Spleen (tissue), 11 donors: Measurements from ENCODE around the gene HNRNPDL. TPM values are rescaled to one million over a fixed set of nuclear protein-coding genes. Genes with fewer than 3 reads are reported as not detected.

Experiments
- DNase-seq: peaks from one replicate; pipeline ENCODE4 v3.0.0-alpha.2; 2020
- H3K27ac ChIP-seq, 8 donors: fragments of 200-600 bp; sonication (generic) in 7 of 8; 1 replicate in 4 of 8; 2 replicates in 4 of 8; pipeline versions ENCODE4 v1.5.0 to v1.8.0; 2016 to 2021; ENCODE audit warnings: inconsistent platforms in 4 of 8, mild to moderate bottlenecking in 4 of 8, moderate library complexity in 1 of 8
- H3K27me3 ChIP-seq, 7 donors: fragments of 200-600 bp; sonication (generic) in 6 of 7; replicated peaks in 1 of 7; 1 replicate in 4 of 7; 2 replicates in 3 of 7; pipeline versions ENCODE4 v1.5.0 to v1.8.0; 2016 to 2021; ENCODE audit warnings: inconsistent platforms in 3 of 7, mild to moderate bottlenecking in 1 of 7
- H3K36me3 ChIP-seq, 6 donors: fragments of 200-600 bp; sonication (generic) in 5 of 6; 1 replicate in 4 of 6; 2 replicates in 2 of 6; pipeline versions ENCODE4 v1.5.0 to v1.8.0; 2016 to 2021; ENCODE audit warnings: inconsistent platforms in 2 of 6
- H3K4me1 ChIP-seq, 6 donors: fragments of 200-600 bp; sonication (generic) in 5 of 6; 1 replicate in 3 of 6; 2 replicates in 3 of 6; pipeline versions ENCODE4 v1.5.0 to v1.8.0; 2016 to 2021; ENCODE audit warnings: inconsistent platforms in 3 of 6
- H3K4me3 ChIP-seq, 8 donors: fragments of 200-600 bp; sonication (generic) in 7 of 8; 1 replicate in 4 of 8; 2 replicates in 4 of 8; pipeline versions ENCODE4 v1.5.0 to v1.8.0; 2016 to 2021; ENCODE audit warnings: inconsistent platforms in 4 of 8, mild to moderate bottlenecking in 4 of 8, moderate library complexity in 2 of 8
- H3K9me3 ChIP-seq, 8 donors: fragments of 200-600 bp; sonication (generic) in 7 of 8; 1 replicate in 4 of 8; 2 replicates in 4 of 8; pipeline versions ENCODE4 v1.5.0 to v1.8.0; 2016 to 2021; ENCODE audit warnings: inconsistent platforms in 4 of 8
- CTCF ChIP-seq, 11 experiments: fragments of 200-600 bp in 7 of 11; fragments of 450-650 bp in 4 of 11; sonication (generic) in 4 of 11; IDR thresholded peaks in 8 of 11; conservative IDR thresholded peaks in 3 of 11; 1 replicate in 7 of 11; 2 replicates in 4 of 11; pipeline versions ENCODE4 v1.4.0 to v1.8.0; 2016 to 2021; ENCODE audit warnings: antibody characterized with exemption in 11 of 11, inconsistent platforms in 4 of 11, mild to moderate bottlenecking in 1 of 11
- POLR2A ChIP-seq, 3 donors: fragments of 450-650 bp; IDR thresholded peaks; one replicate each; pipeline ENCODE4 v1.5.1; 2017; ENCODE audit warnings: antibody characterized with exemption in 3 of 3, mild to moderate bottlenecking in 1 of 3
- POLR2AphosphoS5 ChIP-seq, 3 donors: sonication (generic); formaldehyde crosslinking; IDR thresholded peaks; one replicate each; pipeline ENCODE4 v1.5.1; 2017; ENCODE audit warnings: antibody characterized with exemption in 3 of 3
- WGBS, 5 donors: extraction: QIAGEN DNeasy Blood & Tissue Kit in 3 of 5; methylation state at CpG; one replicate each; pipeline versions ENCODE4 v1.1.5 to v1.1.7; 2013 to 2018; 5-methylcytosine and 5-hydroxymethylcytosine counted together
- intact Hi-C: fragments of 100-400 bp; cut with DNase I; formaldehyde crosslinking; loops from one replicate; pipeline ENCODE4 v1.15.0; 2023; ENCODE audit warnings: low total_unique reads
- polyA plus RNA-seq, 3 donors: library from polyadenylated mRNA; stranded (reverse); fragments of 200-250 nt; gene quantifications; one replicate each; pipeline ENCODE4 v1.2.1, GENCODE V29; 2013
- total RNA-seq, 7 donors: library from RNA; depleted of rRNA in 3 of 7; stranded (reverse); fragments of >200 nt in 3 of 7; fragmentation: NEBNext Ultra II Directional in 4 of 7; extraction: Animal tissue kit (Norgen Biotek cat#: 25700) in 4 of 7; gene quantifications; one replicate each; pipeline versions ENCODE4 v1.1.0 to v1.2.1, GENCODE V29; 2016 to 2021
- donor health status: healthy with polysubstance abuse.
- donor health status: DM: no; HTN: no; CAD: no; lungs with moderate emphysema.
- donor health status: DM: no; HTN: no; CAD: no.
- donor health status: Bipolar disorder and iron deficiency.
- donor health status: healthy.
- donor health status: DM: no; HTN: no; CAD: no.
- donor health status: DM: yes; HTN: yes; CAD: no.

HNRNPDL gene
- total and polyA plus RNA-seq, 10 donors, result 164 to 229 (median 208) TPM

DNA sequence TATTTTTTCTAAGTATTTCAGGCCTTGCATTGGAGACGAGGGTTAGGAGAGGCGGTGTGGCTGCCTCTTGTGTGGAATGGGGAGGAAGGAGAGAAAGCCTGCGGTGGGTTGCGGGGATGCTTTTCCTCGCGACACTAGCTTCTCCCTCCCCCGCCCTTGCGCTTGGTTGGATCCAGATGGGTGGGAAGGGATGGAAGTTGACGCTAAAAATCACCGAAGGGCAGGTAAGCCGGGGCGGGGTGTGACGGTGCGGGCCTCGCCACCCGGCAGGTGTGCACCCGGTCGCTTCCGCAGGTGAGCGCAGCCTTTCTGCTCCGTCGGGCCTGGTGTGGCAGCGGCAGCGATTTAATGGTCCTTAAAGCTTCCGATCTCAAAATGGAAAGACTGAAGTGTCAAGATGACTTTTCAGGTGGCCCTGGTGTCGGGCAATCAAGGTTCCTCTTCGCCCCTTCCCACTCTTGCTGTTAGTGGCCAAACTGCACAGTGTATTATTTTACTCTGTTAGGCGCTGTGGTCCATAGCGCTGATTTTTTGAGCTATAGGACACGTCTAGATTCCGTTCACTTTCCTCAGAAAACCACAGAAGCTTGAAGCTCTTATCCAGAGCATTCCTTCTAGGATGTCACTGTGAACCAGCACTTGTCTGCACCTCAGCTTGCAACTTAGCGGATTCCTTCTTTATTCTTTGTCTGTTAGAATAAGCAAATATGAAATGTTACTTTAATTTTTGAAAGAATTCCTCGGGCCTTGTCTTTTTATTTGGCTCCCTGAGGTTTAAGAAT lies 893 bp upstream of the HNRNPDL start:
- Histone ChIP-seq H3K27me3 (no peaks in the 10 kb centered on the region), H3K4me1 (peaks cover 40 to 77% (median 59%) of the 10 kb centered on the region in 6 donors), H3K27ac (peak overlapping the region; percentile 97 to 100 (median 100)), H3K36me3 (peaks cover 0 to 37% (median 11%) of the 10 kb centered on the region in 6 donors), H3K9me3 (no peaks in the 10 kb centered on the region), H3K4me3 (peak overlapping the region; percentile 83 to 98 (median 95))
- no peak for TF ChIP-seq POLR2A (IDR thresholded peaks at IDR 0.05)
- TF ChIP-seq POLR2AphosphoS5 (IDR thresholded peaks at IDR 0.05), result no peak
- peak in 1 of 11 experiments; percentile 3 for TF ChIP-seq CTCF (IDR thresholded peaks at IDR 0.05 in 8 of 11, conservative IDR thresholded peaks at IDR 0.05 in 3 of 11)
- whole genome bisulfite sequencing, 5 donors, result 3 to 5% (median 4%) methylated on average over 33 of the region's 33 CpGs
- peak; percentile 90 for DNase-seq
- intact Hi-C loops, result no loop called here

DNA sequence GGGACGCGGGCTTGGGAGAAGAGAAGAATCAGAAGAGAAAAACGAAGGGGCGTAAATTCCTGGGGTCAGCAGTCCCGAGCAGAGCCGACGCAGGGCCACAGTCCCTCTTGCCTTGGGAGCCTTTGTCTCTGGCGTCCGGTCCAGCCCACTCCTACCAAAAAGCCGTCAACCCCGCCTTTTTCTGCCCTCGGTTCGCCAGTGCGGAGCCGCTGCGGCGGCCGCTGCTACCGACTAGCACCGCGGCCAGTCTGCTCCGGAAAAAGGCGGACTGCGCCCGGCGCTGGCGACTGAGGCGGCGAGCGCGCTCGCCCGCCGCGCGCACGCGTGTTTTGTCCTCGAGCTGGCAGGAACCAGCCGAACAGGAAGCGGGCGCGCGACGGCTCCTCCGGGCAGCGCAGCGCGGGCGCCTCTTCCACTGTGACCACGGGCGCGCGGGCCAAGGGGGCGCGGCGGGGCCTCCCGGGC lies 502 bp downstream of the HNRNPDL start:
- Histone ChIP-seq H3K27me3 (no peaks in the 10 kb centered on the region), H3K4me1 (peaks cover 41 to 77% (median 61%) of the 10 kb centered on the region in 6 donors), H3K9me3 (no peaks in the 10 kb centered on the region), H3K27ac (peak overlapping the region; percentile 97 to 100 (median 100)), H3K36me3 (peaks cover 0 to 39% (median 25%) of the 10 kb centered on the region in 6 donors), H3K4me3 (peak overlapping the region; percentile 83 to 98 (median 95))
- WGBS, 5 donors, result 0 to 1% (median 0%) methylated on average over 39 to 58 of the region's 58 CpGs
- intact Hi-C loops, result loop anchor here (5.0 kb wide), 1 partner anchor 57 kb away; the partner anchor contains the start of gene HNRNPD
- TF ChIP-seq POLR2A (IDR thresholded peaks at IDR 0.05), result peak; percentile 7 to 48 (median 10)
- TF ChIP-seq POLR2AphosphoS5 (IDR thresholded peaks at IDR 0.05), result no peak
- TF ChIP-seq CTCF (IDR thresholded peaks at IDR 0.05 in 8 of 11, conservative IDR thresholded peaks at IDR 0.05 in 3 of 11), result peak in 7 of 11 experiments; percentile 1 to 61 (median 42)
- DNase-seq, result peak; percentile 98

DNA sequence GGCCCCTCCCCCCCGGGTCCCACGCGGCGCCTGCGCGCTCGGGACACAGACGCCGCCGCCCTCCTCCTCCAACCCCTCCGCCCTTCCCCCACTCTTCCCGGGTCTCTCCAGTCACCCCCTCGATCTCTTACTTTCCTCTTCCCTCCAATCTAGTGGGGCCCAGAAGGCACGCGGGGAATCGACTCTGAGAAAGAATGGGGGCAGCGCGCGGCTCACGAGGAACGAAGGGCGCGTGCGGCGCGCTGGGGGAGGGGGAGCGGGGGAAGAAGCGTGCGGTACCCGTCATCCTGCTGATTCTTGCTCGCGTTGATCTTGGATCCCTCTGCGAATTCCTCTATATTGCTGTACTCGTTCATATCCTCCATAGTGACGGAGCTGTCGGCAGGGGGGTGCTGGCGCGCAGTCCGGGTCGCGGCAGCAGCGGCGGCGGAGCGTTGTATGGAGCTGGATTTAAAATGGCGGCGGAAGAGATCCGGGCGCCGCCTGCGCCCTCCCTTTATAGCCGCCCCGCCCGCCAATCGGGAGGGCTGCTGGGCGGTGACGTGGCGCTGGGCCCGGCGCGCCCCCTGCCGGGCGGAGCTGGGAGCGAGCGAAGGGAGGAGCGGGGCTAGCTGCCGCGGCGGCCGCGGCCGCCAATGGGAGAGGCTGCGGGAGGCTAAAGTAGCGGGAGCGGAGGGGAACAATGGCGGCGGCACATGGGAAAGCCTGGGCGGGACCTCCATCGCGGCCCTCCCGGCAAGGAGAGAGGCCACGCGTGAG lies 1.1 kb downstream of the HNRNPDL start:
- H3K4me3 ChIP-seq, result peak overlapping the region; percentile 83 to 98 (median 95)
- DNase-seq, result peak; percentile 97
- H3K27me3 ChIP-seq, result no peaks in the 10 kb centered on the region
- H3K9me3 ChIP-seq, result no peaks in the 10 kb centered on the region
- peaks cover 41 to 77% (median 60%) of the 10 kb centered on the region in 6 donors for H3K4me1 ChIP-seq
- H3K36me3 ChIP-seq, result peaks cover 0 to 40% (median 31%) of the 10 kb centered on the region in 6 donors
- intact Hi-C loops, result loop anchor here (5.0 kb wide), 1 partner anchor 57 kb away; the partner anchor contains the start of gene HNRNPD
- WGBS, 5 donors, result 0 to 1% (median 0%) methylated on average over 58 to 83 of the region's 83 CpGs
- TF ChIP-seq POLR2A (IDR thresholded peaks at IDR 0.05), result peak in 2 of 3 donors; percentile 21 to 51
- TF ChIP-seq CTCF (IDR thresholded peaks at IDR 0.05 in 8 of 11, conservative IDR thresholded peaks at IDR 0.05 in 3 of 11), result peak; percentile 88 to 100 (median 99)
- TF ChIP-seq POLR2AphosphoS5 (IDR thresholded peaks at IDR 0.05), result peak; percentile 88 to 96 (median 92)
- peak overlapping the region; percentile 97 to 100 (median 100) for H3K27ac ChIP-seq
